ENCODE results near the gene ATP2C1. TPM values are rescaled to one million over a fixed set of nuclear protein-coding genes. Genes with fewer than 3 reads are reported as not detected.
"Not testable (repeated sequence)": the region's sequence is repeated elsewhere in the genome, so short reads cannot be mapped to it uniquely, and the experiment has no call there.

ATP2C1 gene
- total RNA-seq, 1 donor from 2014 or later = 142 TPM

DNA sequence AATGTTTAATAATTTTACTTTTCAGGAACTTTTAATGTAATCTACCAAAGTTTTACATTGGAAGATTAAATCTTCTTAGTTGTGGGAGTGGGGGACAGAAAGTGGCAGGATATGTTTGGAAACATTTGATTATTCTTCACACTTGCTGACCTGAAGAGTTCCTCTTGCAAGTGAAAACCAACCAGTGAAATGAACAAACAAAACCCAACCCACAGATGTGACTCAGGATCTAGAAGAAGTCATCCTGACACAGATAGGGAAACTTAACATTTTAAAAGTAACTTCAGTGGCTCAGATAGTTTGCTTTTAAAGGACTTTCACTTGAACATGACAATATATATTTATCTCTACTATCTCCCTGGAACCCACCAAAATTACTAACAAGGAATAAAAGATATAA, 77.3 kb downstream of the ATP2C1 start:
- Histone ChIP-seq H3K4me1 (no peaks in the 10 kb centered on the region), H3K9me3 (no peaks in the 10 kb centered on the region), H3K4me3 (no peak overlapping the region), H3K27me3 (no peaks in the 10 kb centered on the region), H3K27ac (no peak overlapping the region), H3K36me3 (peaks cover 77% of the 10 kb centered on the region)
- intact Hi-C loops (cut with DNase I) = no loop called here
- no peak for TF ChIP-seq CTCF (IDR thresholded peaks at IDR 0.05)
- DNase-seq (no peak), ATAC-seq (no peak)

- H3K9me3 ChIP-seq; H3K4me3 ChIP-seq; ATAC-seq; intact Hi-C loops (cut with DNase I); DNase-seq; H3K4me1 ChIP-seq; H3K27ac ChIP-seq; H3K27me3 ChIP-seq: not testable (repeated sequence)
- H3K36me3 ChIP-seq = peaks cover 69% of the 10 kb centered on the region
Observed at GRCh38 chr3:130972592-130972991, 78.7 kb downstream of the ATP2C1 start.

GRCh38 chr3:130973406-130973805, 79.5 kb downstream of the ATP2C1 start:
- Histone ChIP-seq H3K27ac (no peak overlapping the region), H3K4me1 (no peaks in the 10 kb centered on the region), H3K36me3 (peaks cover 61% of the 10 kb centered on the region), H3K9me3 (no peaks in the 10 kb centered on the region), H3K27me3 (no peaks in the 10 kb centered on the region), H3K4me3 (no peak overlapping the region)
- DNase-seq (no peak), ATAC-seq (no peak)
- intact Hi-C loops (cut with DNase I) = no loop called here
- no peak for TF ChIP-seq CTCF (IDR thresholded peaks at IDR 0.05)

DNA sequence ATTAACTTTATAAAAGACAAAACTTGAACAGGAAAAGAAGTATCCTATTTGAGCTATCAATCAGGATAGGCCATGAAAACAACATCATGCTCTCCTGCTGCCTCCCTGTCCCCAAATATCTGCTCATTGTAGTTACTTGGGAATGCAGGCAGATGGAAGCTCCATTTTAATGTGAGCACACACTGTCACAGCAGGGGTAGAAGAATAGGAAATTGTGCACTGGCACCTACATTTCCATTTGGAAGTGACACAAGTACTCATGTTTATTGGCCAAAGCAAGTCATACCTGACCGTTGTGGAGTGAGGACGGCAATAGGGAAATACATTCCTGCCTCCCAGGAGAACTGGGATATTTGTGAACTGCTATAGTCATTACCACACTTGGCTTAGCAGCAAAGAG, 80.3 kb downstream of the ATP2C1 start:
- ATAC-seq = no peak
- Histone ChIP-seq H3K27ac (no peak overlapping the region), H3K36me3 (peaks cover 54% of the 10 kb centered on the region), H3K4me1 (no peaks in the 10 kb centered on the region), H3K27me3 (no peaks in the 10 kb centered on the region), H3K9me3 (no peaks in the 10 kb centered on the region), H3K4me3 (no peak overlapping the region)
- intact Hi-C loops (cut with DNase I) = no loop called here
- no peak for DNase-seq
- no peak for TF ChIP-seq CTCF (IDR thresholded peaks at IDR 0.05)

DNA sequence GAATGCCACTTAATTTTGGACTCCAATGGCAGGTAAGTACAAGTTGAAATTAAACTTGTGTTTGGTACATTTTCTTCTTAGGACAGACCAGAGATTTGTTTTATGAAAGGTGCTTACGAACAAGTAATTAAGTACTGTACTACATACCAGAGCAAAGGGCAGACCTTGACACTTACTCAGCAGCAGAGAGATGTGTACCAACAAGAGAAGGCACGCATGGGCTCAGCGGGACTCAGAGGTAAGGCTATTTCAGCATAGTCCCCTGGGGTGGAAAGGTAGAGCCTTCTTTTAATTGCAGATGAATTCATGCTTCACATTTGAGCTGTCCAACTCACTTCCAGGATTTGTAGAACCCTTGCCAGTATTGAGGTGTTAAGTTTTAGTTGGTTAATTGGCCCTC, 81.4 kb downstream of the ATP2C1 start:
- Histone ChIP-seq H3K27ac (no peak overlapping the region), H3K9me3 (no peaks in the 10 kb centered on the region), H3K36me3 (peaks cover 50% of the 10 kb centered on the region), H3K27me3 (no peaks in the 10 kb centered on the region), H3K4me1 (no peaks in the 10 kb centered on the region), H3K4me3 (no peak overlapping the region)
- no peak for TF ChIP-seq CTCF (IDR thresholded peaks at IDR 0.05)
- ATAC-seq = no peak
- intact Hi-C loops (cut with DNase I) = no loop called here
- DNase-seq = no peak

DNA sequence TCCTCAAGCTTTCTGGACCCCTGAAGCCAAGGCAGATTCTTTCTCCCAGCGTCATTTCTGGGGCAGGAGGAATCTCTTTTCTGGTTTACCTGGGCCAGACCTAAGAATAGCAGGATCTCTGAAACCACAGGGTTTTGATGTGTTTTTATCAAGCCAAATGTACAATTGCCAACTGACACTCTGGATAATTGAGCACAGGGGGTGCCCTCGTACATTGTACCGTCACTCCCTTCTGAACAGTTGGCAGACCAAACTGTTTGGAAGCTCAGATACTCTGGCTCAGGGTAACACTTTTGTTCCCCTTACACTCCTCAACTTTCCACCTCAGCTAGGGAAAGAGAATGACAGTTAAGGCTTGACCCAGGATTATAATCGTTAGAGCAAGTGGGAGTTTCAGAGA, 82.8 kb downstream of the ATP2C1 start:
- intact Hi-C loops (cut with DNase I) = no loop called here
- no peak for DNase-seq
- H3K9me3 ChIP-seq = no peaks in the 10 kb centered on the region
- no peak for TF ChIP-seq CTCF (IDR thresholded peaks at IDR 0.05)
- ATAC-seq = no peak
- no peaks in the 10 kb centered on the region for H3K4me1 ChIP-seq
- H3K36me3 ChIP-seq = peaks cover 51% of the 10 kb centered on the region
- H3K27me3 ChIP-seq = no peaks in the 10 kb centered on the region
- no peak overlapping the region for H3K27ac ChIP-seq
- H3K4me3 ChIP-seq = no peak overlapping the region
